ENCODE results near the gene RASSF9. TPM values are rescaled to one million over a fixed set of nuclear protein-coding genes. Genes with fewer than 3 reads are reported as not detected.

The RASSF9 gene
- total and polyA plus RNA-seq, 5 experiments from 2014 or later: not detected

GRCh38 chr12:85834378-85834777 is 1.8 kb downstream of the RASSF9 start:
- Mint-ChIP-seq H3K4me1 (no peaks in the 10 kb centered on the region), H3K27me3 (peaks cover 0 to 3% (median 0%) of the 10 kb centered on the region in 5 donors), H3K36me3 (no peaks in the 10 kb centered on the region), H3K4me3 (no peak overlapping the region), H3K9me3 (no peaks in the 10 kb centered on the region), H3K27ac (no peak overlapping the region)
- ATAC-seq (no peak), DNase-seq (no peak)
- POLR2A ChIA-PET: no interaction called here

GRCh38 chr12:85833579-85833978 is 2.6 kb downstream of the RASSF9 start:
- H3K4me1 Mint-ChIP-seq: no peaks in the 10 kb centered on the region
- H3K27me3 Mint-ChIP-seq: peaks cover 0 to 5% (median 0%) of the 10 kb centered on the region in 5 donors
- H3K36me3 Mint-ChIP-seq: no peaks in the 10 kb centered on the region

GRCh38 chr12:85831327-85831990 is 4.8 kb downstream of the RASSF9 start:
- DNase-seq (no peak), ATAC-seq (no peak)
- peaks cover 0 to 5% (median 4%) of the 10 kb centered on the region in 5 donors for H3K27me3 Mint-ChIP-seq
- no peak overlapping the region for H3K27ac Mint-ChIP-seq
- H3K4me1 Mint-ChIP-seq: no peaks in the 10 kb centered on the region
- peaks cover 0 to 7% (median 0%) of the 10 kb centered on the region in 9 donors for H3K9me3 Mint-ChIP-seq
- no peak overlapping the region for H3K4me3 Mint-ChIP-seq
- no peaks in the 10 kb centered on the region for H3K36me3 Mint-ChIP-seq
- POLR2A ChIA-PET: no interaction called here

More at GRCh38 chr12:85833579-85833978, 2.6 kb downstream of the RASSF9 start:
- Mint-ChIP-seq H3K4me3 (no peak overlapping the region), H3K27ac (no peak overlapping the region), H3K9me3 (no peaks in the 10 kb centered on the region)
- POLR2A ChIA-PET: no interaction called here
- no peak for ATAC-seq
- DNase-seq: no peak

GRCh38 chr12:85829391-85829790 is 6.8 kb downstream of the RASSF9 start:
- H3K4me3 Mint-ChIP-seq: no peak overlapping the region
- H3K4me1 Mint-ChIP-seq: no peaks in the 10 kb centered on the region
- H3K27me3 Mint-ChIP-seq: peaks cover 0 to 5% (median 2%) of the 10 kb centered on the region in 5 donors
- peaks cover 0 to 7% (median 0%) of the 10 kb centered on the region in 9 donors for H3K9me3 Mint-ChIP-seq
- DNase-seq (no peak), ATAC-seq (no peak)
- no peak overlapping the region for H3K27ac Mint-ChIP-seq
- H3K36me3 Mint-ChIP-seq: no peaks in the 10 kb centered on the region
- POLR2A ChIA-PET: no interaction called here

GRCh38 chr12:85828576-85828975 is 7.6 kb downstream of the RASSF9 start:
- Mint-ChIP-seq H3K27me3 (peaks cover 0 to 5% (median 2%) of the 10 kb centered on the region in 5 donors), H3K9me3 (peaks cover 0 to 10% (median 0%) of the 10 kb centered on the region in 9 donors), H3K36me3 (no peaks in the 10 kb centered on the region), H3K27ac (no peak overlapping the region), H3K4me3 (no peak overlapping the region), H3K4me1 (no peaks in the 10 kb centered on the region)
- DNase-seq (no peak), ATAC-seq (no peak)
- POLR2A ChIA-PET: no interaction called here

- no peak overlapping the region for H3K27ac Mint-ChIP-seq
- H3K4me1 Mint-ChIP-seq: no peaks in the 10 kb centered on the region
- DNase-seq (no peak), ATAC-seq (no peak)
- peaks cover 0 to 13% (median 0%) of the 10 kb centered on the region in 9 donors for H3K9me3 Mint-ChIP-seq
- POLR2A ChIA-PET: no interaction called here
- H3K4me3 Mint-ChIP-seq: no peak overlapping the region
- H3K36me3 Mint-ChIP-seq: no peaks in the 10 kb centered on the region
- peaks cover 0 to 5% (median 2%) of the 10 kb centered on the region in 5 donors for H3K27me3 Mint-ChIP-seq
These were observed 10.5 kb downstream of the RASSF9 start for GRCh38 chr12:85825746-85826145.

- no peaks in the 10 kb centered on the region for H3K4me1 Mint-ChIP-seq
- no peak for ATAC-seq
These were observed 12.6 kb downstream of the RASSF9 start for GRCh38 chr12:85823436-85824180.

GRCh38 chr12:85821759-85822158 is 14.4 kb downstream of the RASSF9 start:
- H3K4me3 Mint-ChIP-seq: no peak overlapping the region
- ATAC-seq: no peak

More at GRCh38 chr12:85823436-85824180, 12.6 kb downstream of the RASSF9 start:
- peaks cover 0 to 13% (median 0%) of the 10 kb centered on the region in 9 donors for H3K9me3 Mint-ChIP-seq
- H3K27ac Mint-ChIP-seq: no peak overlapping the region
- POLR2A ChIA-PET: no interaction called here
- H3K4me3 Mint-ChIP-seq: no peak overlapping the region
- no peaks in the 10 kb centered on the region for H3K36me3 Mint-ChIP-seq
- H3K27me3 Mint-ChIP-seq: peaks cover 0 to 5% (median 0%) of the 10 kb centered on the region in 5 donors
- DNase-seq: no peak

GRCh38 chr12:85821206-85821605 is 15.0 kb downstream of the RASSF9 start:
- no peak overlapping the region for H3K27ac Mint-ChIP-seq
- H3K36me3 Mint-ChIP-seq: no peaks in the 10 kb centered on the region
- H3K4me1 Mint-ChIP-seq: no peaks in the 10 kb centered on the region
- peaks cover 0 to 11% (median 0%) of the 10 kb centered on the region in 9 donors for H3K9me3 Mint-ChIP-seq
- no peaks in the 10 kb centered on the region for H3K27me3 Mint-ChIP-seq
- DNase-seq: no peak
- H3K4me3 Mint-ChIP-seq: no peak overlapping the region
- no peak for ATAC-seq
- POLR2A ChIA-PET: no interaction called here

More at GRCh38 chr12:85821759-85822158, 14.4 kb downstream of the RASSF9 start:
- POLR2A ChIA-PET: no interaction called here
- no peak overlapping the region for H3K27ac Mint-ChIP-seq
- no peaks in the 10 kb centered on the region for H3K36me3 Mint-ChIP-seq
- no peak for DNase-seq
- peaks cover 0 to 11% (median 0%) of the 10 kb centered on the region in 9 donors for H3K9me3 Mint-ChIP-seq
- H3K4me1 Mint-ChIP-seq: no peaks in the 10 kb centered on the region
- H3K27me3 Mint-ChIP-seq: no peaks in the 10 kb centered on the region

GRCh38 chr12:85820101-85820500 is 16.1 kb downstream of the RASSF9 start:
- H3K27me3 Mint-ChIP-seq: no peaks in the 10 kb centered on the region
- no peak overlapping the region for H3K4me3 Mint-ChIP-seq
- H3K36me3 Mint-ChIP-seq: no peaks in the 10 kb centered on the region
- no peak overlapping the region for H3K27ac Mint-ChIP-seq
- DNase-seq: no peak
- H3K4me1 Mint-ChIP-seq: no peaks in the 10 kb centered on the region
- ATAC-seq: no peak
- POLR2A ChIA-PET: no interaction called here
- H3K9me3 Mint-ChIP-seq: peaks cover 0 to 11% (median 0%) of the 10 kb centered on the region in 9 donors

- no peak for ATAC-seq
- Mint-ChIP-seq H3K4me3 (no peak overlapping the region), H3K4me1 (no peaks in the 10 kb centered on the region), H3K27ac (no peak overlapping the region), H3K9me3 (peaks cover 0 to 3% (median 0%) of the 10 kb centered on the region in 9 donors), H3K36me3 (no peaks in the 10 kb centered on the region), H3K27me3 (no peaks in the 10 kb centered on the region)
- POLR2A ChIA-PET: no interaction called here
- no peak for DNase-seq
These were observed 21.5 kb downstream of the RASSF9 start for GRCh38 chr12:85814741-85815140.

GRCh38 chr12:85814071-85814470 is 22.1 kb downstream of the RASSF9 start:
- H3K27ac Mint-ChIP-seq: no peak overlapping the region
- ATAC-seq (no peak), DNase-seq (no peak)
- H3K4me3 Mint-ChIP-seq: no peak overlapping the region
- POLR2A ChIA-PET: no interaction called here
- H3K27me3 Mint-ChIP-seq: no peaks in the 10 kb centered on the region
- no peaks in the 10 kb centered on the region for H3K4me1 Mint-ChIP-seq
- peaks cover 0 to 3% (median 0%) of the 10 kb centered on the region in 9 donors for H3K9me3 Mint-ChIP-seq
- no peaks in the 10 kb centered on the region for H3K36me3 Mint-ChIP-seq

- POLR2A ChIA-PET: no interaction called here
- DNase-seq (no peak), ATAC-seq (no peak)
- H3K9me3 Mint-ChIP-seq: peaks cover 0 to 3% (median 0%) of the 10 kb centered on the region in 9 donors
- H3K4me1 Mint-ChIP-seq: no peaks in the 10 kb centered on the region
- no peak overlapping the region for H3K4me3 Mint-ChIP-seq
- no peaks in the 10 kb centered on the region for H3K27me3 Mint-ChIP-seq
- no peaks in the 10 kb centered on the region for H3K36me3 Mint-ChIP-seq
- no peak overlapping the region for H3K27ac Mint-ChIP-seq
These were observed 26.7 kb downstream of the RASSF9 start for GRCh38 chr12:85809500-85809899.
